ENCODE measurements around the gene ITGA11. TPM values are rescaled to one million over a fixed set of nuclear protein-coding genes. Genes with fewer than 3 reads are reported as not detected.

The ITGA11 gene
- total RNA-seq, 2 experiments from 2014 or later = 1.7 to 3.6 TPM

DNA sequence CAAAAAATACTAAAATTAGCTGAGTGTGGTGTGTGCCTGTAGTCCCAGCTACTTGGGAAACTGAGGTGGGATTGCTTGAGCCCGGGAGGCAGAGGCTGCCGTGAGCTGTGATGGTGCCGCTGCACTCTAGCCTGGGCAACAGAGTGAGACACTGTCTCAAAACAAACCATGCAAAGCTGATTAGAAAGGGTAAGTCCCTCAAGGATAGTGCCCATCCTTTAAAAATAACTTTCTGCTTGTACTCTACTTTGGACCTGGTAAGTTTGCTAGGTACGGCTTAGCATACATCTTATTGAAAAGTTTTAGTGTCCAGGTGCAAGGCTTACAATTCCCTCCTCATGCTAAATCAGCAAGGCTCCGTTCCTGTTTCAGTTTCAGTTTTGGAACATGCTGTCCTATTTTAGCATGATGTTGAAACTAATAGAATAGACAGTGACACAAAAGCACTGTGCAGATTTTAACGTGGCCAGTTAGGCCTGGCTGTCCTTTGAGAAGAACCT, 133.0 kb downstream of the ITGA11 start:
- TF ChIP-seq CTCF (IDR thresholded peaks at IDR 0.05) = no peak
- no peaks in the 10 kb centered on the region for H3K27me3 Mint-ChIP-seq
- ChIA-PET POLR2A (interaction anchor here (0.6 to 1.9 kb wide), 5 partner anchors 14 to 71 kb away, joined by 3 to 10 read pairs (median 3); partner anchors contain the start of gene FEM1B), CTCF (interaction anchor here (0.9 to 5.3 kb wide), 6 partner anchors 8 to 85 kb away, joined by 3 to 42 read pairs (median 4); partner anchors contain the start of gene FEM1B)
- H3K27ac Mint-ChIP-seq = peak overlapping the region; percentile 91
- H3K36me3 Mint-ChIP-seq (ENCODE audit: low read depth) = peaks cover 3% of the 10 kb centered on the region
- peak overlapping the region; percentile 71 for H3K4me3 Mint-ChIP-seq
- H3K9me3 Mint-ChIP-seq = no peaks in the 10 kb centered on the region
- peak; percentile 91 for ATAC-seq
- intact Hi-C loops (cut with micrococcal nuclease) = no loop called here
- DNase-seq = peak; percentile 36
- peaks cover 32% of the 10 kb centered on the region for H3K4me1 Mint-ChIP-seq (ENCODE audit: low read depth)

DNA sequence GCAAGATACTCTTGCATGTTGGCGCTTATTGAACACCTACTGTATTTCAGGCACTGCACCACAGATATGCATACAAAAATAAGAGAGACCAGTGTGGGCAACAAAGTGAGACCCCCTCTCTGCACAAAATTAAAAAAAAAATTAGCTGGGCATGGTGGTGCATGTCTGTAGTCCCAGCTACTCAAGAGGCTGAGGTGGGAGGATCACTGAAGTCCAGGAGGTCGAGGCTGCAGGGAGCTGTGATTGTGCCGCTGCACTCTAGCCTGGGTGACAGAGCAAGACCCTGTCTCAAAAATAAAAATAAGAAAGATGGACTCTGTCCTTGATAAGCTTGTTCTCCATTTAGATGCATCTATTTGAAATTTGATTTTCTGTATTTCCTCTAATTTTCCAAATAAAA, 133.6 kb downstream of the ITGA11 start:
- peak overlapping the region; percentile 91 for H3K27ac Mint-ChIP-seq
- ATAC-seq (no peak), DNase-seq (no peak)
- H3K9me3 Mint-ChIP-seq = no peaks in the 10 kb centered on the region
- peak overlapping the region; percentile 71 for H3K4me3 Mint-ChIP-seq
- intact Hi-C loops (cut with micrococcal nuclease) = no loop called here
- CTCF ChIA-PET = interaction anchor here (0.9 to 5.3 kb wide), 6 partner anchors 8 to 86 kb away, joined by 3 to 42 read pairs (median 4); partner anchors contain the start of gene FEM1B
- no peak for TF ChIP-seq CTCF (IDR thresholded peaks at IDR 0.05)
- POLR2A ChIA-PET = interaction anchor here (0.6 to 1.9 kb wide), 5 partner anchors 16 to 70 kb away, joined by 3 to 10 read pairs (median 3); partner anchors contain the start of gene FEM1B
- no peaks in the 10 kb centered on the region for H3K27me3 Mint-ChIP-seq
- peaks cover 37% of the 10 kb centered on the region for H3K4me1 Mint-ChIP-seq (ENCODE audit: low read depth)
- peaks cover 7% of the 10 kb centered on the region for H3K36me3 Mint-ChIP-seq (ENCODE audit: low read depth)

DNA sequence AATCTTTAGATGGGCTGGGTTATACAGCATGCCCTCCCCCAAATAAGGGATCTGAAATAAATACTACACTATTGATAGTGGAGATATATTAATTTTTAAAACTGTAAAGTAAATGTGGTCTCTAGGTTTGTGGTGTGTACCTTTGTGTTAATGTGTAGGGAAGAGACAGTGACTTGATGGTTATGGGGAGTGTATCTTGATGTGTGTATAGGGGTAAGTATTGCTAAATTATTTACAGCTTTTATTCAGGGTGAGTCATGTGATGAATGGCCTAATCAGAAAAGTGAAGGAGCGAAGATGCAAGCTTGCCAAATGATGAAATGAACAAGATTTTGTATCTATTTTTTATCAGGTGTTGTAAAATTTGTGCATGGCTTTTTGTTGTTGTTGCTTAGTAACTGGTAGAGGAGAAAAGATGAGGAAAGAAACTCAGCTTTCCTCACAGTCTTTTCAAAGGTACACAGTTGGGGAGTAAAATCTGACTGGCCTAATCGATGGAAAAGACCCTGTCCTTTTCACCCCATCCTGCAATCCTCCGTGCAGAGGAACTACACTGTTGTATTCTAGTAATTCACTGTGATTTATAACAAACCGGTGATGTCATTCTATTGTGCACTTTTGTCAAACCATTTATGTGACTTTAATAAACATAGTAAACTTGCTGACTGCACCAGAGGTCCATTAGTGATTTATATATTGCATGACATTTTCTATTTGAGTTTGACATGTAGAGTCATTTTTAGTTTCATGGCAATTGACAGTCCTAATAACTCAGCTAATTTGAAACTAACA, 136.8 kb downstream of the ITGA11 start:
- ATAC-seq (no peak), DNase-seq (no peak)
- no peaks in the 10 kb centered on the region for H3K27me3 Mint-ChIP-seq
- intact Hi-C loops (cut with micrococcal nuclease) = no loop called here
- peaks cover 16% of the 10 kb centered on the region for H3K36me3 Mint-ChIP-seq (ENCODE audit: low read depth)
- no peak overlapping the region for H3K4me3 Mint-ChIP-seq
- ChIA-PET POLR2A (interaction anchor here (1.1 kb wide), 1 partner anchor 36 kb away, joined by 3 read pairs; no protein-coding TSS in a partner anchor), CTCF (interaction anchor here (1.2 to 5.3 kb wide), 6 partner anchors 9 to 379 kb away, joined by 3 to 42 read pairs (median 3); no protein-coding TSS in a partner anchor)
- H3K9me3 Mint-ChIP-seq = no peaks in the 10 kb centered on the region
- TF ChIP-seq CTCF (IDR thresholded peaks at IDR 0.05) = no peak
- H3K4me1 Mint-ChIP-seq (ENCODE audit: low read depth) = peaks cover 59% of the 10 kb centered on the region
- H3K27ac Mint-ChIP-seq = no peak overlapping the region

GRCh38 chr15:68292967-68293366, 139.0 kb downstream of the ITGA11 start:
- Mint-ChIP-seq H3K27me3 (no peaks in the 10 kb centered on the region), H3K4me1 (ENCODE audit: low read depth) (peaks cover 60% of the 10 kb centered on the region), H3K27ac (peak overlapping the region; percentile 67), H3K9me3 (no peaks in the 10 kb centered on the region), H3K4me3 (no peak overlapping the region), H3K36me3 (ENCODE audit: low read depth) (peaks cover 29% of the 10 kb centered on the region)
- ChIA-PET CTCF (interaction anchor here (1.7 to 4.2 kb wide), 2 partner anchors 14 to 15 kb away, joined by 5 to 25 read pairs; partner anchors contain the start of gene FEM1B), POLR2A (interaction anchor here (0.6 to 1.3 kb wide), 2 partner anchors 15 to 40 kb away, joined by 3 to 4 read pairs; partner anchors contain the start of gene FEM1B)
- intact Hi-C loops (cut with micrococcal nuclease) = loop anchor here (5.0 kb wide), 1 partner anchor 41 kb away; no protein-coding TSS in a partner anchor
- no peak for DNase-seq
- no peak for TF ChIP-seq CTCF (IDR thresholded peaks at IDR 0.05)
- ATAC-seq = peak; percentile 79

Measured in activated CD8-positive, alpha-beta T cell treated with anti-CD3 and anti-CD28 coated beads for 36 hours (primary cell).